Liver (tissue), 9 donors: ENCODE results near the gene ATXN1. TPM values are rescaled to one million over a fixed set of nuclear protein-coding genes. Genes with fewer than 3 reads are reported as not detected.
"Not testable (repeated sequence)": the region's sequence is repeated elsewhere in the genome, so short reads cannot be mapped to it uniquely, and the experiment has no call there.

Experiments used
- DNase-seq: peaks from one replicate; pipeline ENCODE4 v3.0.0-alpha.2; 2017; ENCODE audit warnings: low spot score
- H3K27ac ChIP-seq, 2 donors: one replicate each; pipeline ENCODE4 v1.7.0; 2013; ENCODE audit warnings: inconsistent platforms in 2 of 2, low read length in 2 of 2, control low read depth in 1 of 2, low read depth in 1 of 2, mild to moderate bottlenecking in 1 of 2
- H3K27me3 ChIP-seq, 4 donors: one replicate each; pipeline versions ENCODE4 v1.6.1 to v1.7.0; 2013; ENCODE audit warnings: low read length in 3 of 4, inconsistent platforms in 1 of 4, mild to moderate bottlenecking in 1 of 4, moderate library complexity in 1 of 4; ENCODE audit not compliant: control insufficient read depth in 4 of 4, insufficient read depth in 4 of 4
- H3K36me3 ChIP-seq, 4 donors: one replicate each; pipeline versions ENCODE4 v1.6.1 to v1.7.0; 2013; ENCODE audit warnings: low read length in 3 of 4, mild to moderate bottlenecking in 3 of 4, low read depth in 1 of 4, moderate library complexity in 1 of 4; ENCODE audit not compliant: control insufficient read depth in 4 of 4, insufficient read depth in 3 of 4
- H3K4me1 ChIP-seq, 4 donors: one replicate each; pipeline versions ENCODE4 v1.6.1 to v1.7.0; 2013; ENCODE audit warnings: low read length in 3 of 4, mild to moderate bottlenecking in 3 of 4, moderate library complexity in 1 of 4; ENCODE audit not compliant: control insufficient read depth in 4 of 4, insufficient read depth in 4 of 4
- H3K4me3 ChIP-seq, 3 donors: one replicate each; pipeline versions ENCODE4 v1.6.1 to v1.7.0; 2013; ENCODE audit warnings: low read length in 3 of 3, control low read depth in 1 of 3, low read depth in 1 of 3, mild to moderate bottlenecking in 1 of 3
- H3K9ac ChIP-seq, 2 donors: one replicate each; pipeline ENCODE4 v1.7.0; 2013; ENCODE audit warnings: low read length in 2 of 2, mild to moderate bottlenecking in 2 of 2, moderate library complexity in 2 of 2, control low read depth in 1 of 2, low read depth in 1 of 2
- H3K9me3 ChIP-seq, 4 donors: one replicate each; pipeline versions ENCODE4 v1.6.1 to v1.7.0; 2013; ENCODE audit warnings: low read length in 3 of 4; ENCODE audit not compliant: control insufficient read depth in 4 of 4
- ATF3 ChIP-seq: IDR thresholded peaks from 2 replicates; pipeline ENCODE4 v1.6.1; 2016; ENCODE audit warnings: antibody characterized with exemption
- EGR1 ChIP-seq, 2 donors: IDR thresholded peaks; 2 replicates each; pipeline ENCODE4 v1.6.1; 2016 to 2018; ENCODE audit warnings: antibody characterized with exemption in 2 of 2, low read depth in 2 of 2
- FOXA1 ChIP-seq: IDR thresholded peaks from 2 replicates; pipeline ENCODE4 v1.6.1; 2016; ENCODE audit warnings: antibody characterized with exemption
- FOXA2 ChIP-seq: IDR thresholded peaks from 2 replicates; pipeline ENCODE4 v1.6.1; 2016; ENCODE audit warnings: antibody characterized with exemption
- GABPA ChIP-seq, 2 donors: IDR thresholded peaks in 1 of 2; conservative IDR thresholded peaks in 1 of 2; 2 replicates each; pipeline ENCODE4 v1.6.1; 2016; ENCODE audit warnings: antibody characterized with exemption in 2 of 2, mild to moderate bottlenecking in 1 of 2, moderate library complexity in 1 of 2
- HNF4A ChIP-seq, 2 donors: conservative IDR thresholded peaks; 2 replicates each; pipeline ENCODE4 v1.6.1; 2016; ENCODE audit warnings: antibody characterized with exemption in 2 of 2, mild to moderate bottlenecking in 2 of 2
- HNF4G ChIP-seq: IDR thresholded peaks from 2 replicates; pipeline ENCODE4 v1.6.1; 2016; ENCODE audit warnings: antibody characterized with exemption
- JUND ChIP-seq, 2 donors: IDR thresholded peaks; 2 replicates each; pipeline ENCODE4 v1.6.1; 2016; ENCODE audit warnings: antibody characterized with exemption in 2 of 2
- MAX ChIP-seq: IDR thresholded peaks from 2 replicates; pipeline ENCODE4 v1.6.1; 2016; ENCODE audit warnings: antibody characterized with exemption
- NR2F2 ChIP-seq: IDR thresholded peaks from 2 replicates; pipeline ENCODE4 v1.6.1; 2016; ENCODE audit warnings: antibody characterized with exemption
- RAD21 ChIP-seq, 2 donors: IDR thresholded peaks; 2 replicates each; pipeline ENCODE4 v1.6.1; 2016; ENCODE audit warnings: antibody characterized with exemption in 2 of 2, mild to moderate bottlenecking in 2 of 2
- RXRA ChIP-seq, 2 donors: IDR thresholded peaks; 2 replicates each; pipeline ENCODE4 v1.6.1; 2017 to 2018; ENCODE audit warnings: antibody characterized with exemption in 2 of 2, mild to moderate bottlenecking in 1 of 2
- SP1 ChIP-seq: IDR thresholded peaks from 2 replicates; pipeline ENCODE4 v1.6.1; 2018; ENCODE audit warnings: antibody characterized with exemption, mild to moderate bottlenecking
- TAF1 ChIP-seq: conservative IDR thresholded peaks from 2 replicates; pipeline ENCODE4 v1.6.1; 2016; ENCODE audit warnings: antibody characterized with exemption, mild to moderate bottlenecking
- YY1 ChIP-seq: IDR thresholded peaks from 2 replicates; pipeline ENCODE4 v1.6.1; 2016; ENCODE audit warnings: antibody characterized with exemption, mild to moderate bottlenecking
- WGBS: extraction: QIAGEN DNeasy Blood & Tissue Kit; methylation state at CpG from one replicate; pipeline ENCODE4 v1.1.7; 2013; 5-methylcytosine and 5-hydroxymethylcytosine counted together
- polyA plus RNA-seq, 2 donors: library from polyadenylated mRNA; stranded (reverse) in 1 of 2; unstranded in 1 of 2; fragments of 200-250 nt in 1 of 2; fragments of >200 nt in 1 of 2; fragmentation: Nextera tagmentation in 1 of 2; extraction: Ambion mirVana in 1 of 2; gene quantifications; one replicate each; pipeline versions ENCODE4 v1.2.1 to v1.2.3, GENCODE V29; 2013 to 2015
- total RNA-seq, 2 donors: library from RNA; depleted of rRNA; stranded (reverse); fragments of >200 nt; gene quantifications; one replicate each; pipeline ENCODE4 v1.2.3, GENCODE V29; 2014
- TF ChIP-seq, protein P1 (sequence below): IDR thresholded peaks from 2 replicates; pipeline ENCODE4 v1.6.1; 2016; ENCODE audit warnings: antibody characterized with exemption
- TF ChIP-seq, protein P2 (sequence below): IDR thresholded peaks from 2 replicates; pipeline ENCODE4 v1.6.1; 2016; ENCODE audit warnings: antibody characterized with exemption, mild to moderate bottlenecking
- TF ChIP-seq, protein P3 (sequence below): fragments of 150-350 bp; IDR thresholded peaks from 2 replicates; pipeline ENCODE4 v1.5.1; 2017; ENCODE audit warnings: improper control_type of control experiment, low read depth, low read length; ENCODE audit not compliant: missing input control
- donor health status: healthy.
- donor health status: healthy.
- donor health status: healthy.
- donor health status: healthy.
- donor health status: healthy.

Gene ATXN1
- total and polyA plus RNA-seq, 4 donors: 4.3 to 29.7 (median 8.2) TPM

GRCh38 chr6:16380220-16380809, 380.9 kb downstream of the ATXN1 start:
- no peak for DNase-seq
- 91% methylated on average over 5 of the region's 5 CpGs for WGBS

GRCh38 chr6:16378360-16378759, 382.9 kb downstream of the ATXN1 start:
- H3K9me3 ChIP-seq, DNase-seq, H3K36me3 ChIP-seq, H3K4me3 ChIP-seq, H3K4me1 ChIP-seq, H3K27ac ChIP-seq, H3K27me3 ChIP-seq, H3K9ac ChIP-seq: not testable (repeated sequence)
- 99% methylated on average over 4 of the region's 4 CpGs for WGBS

More at GRCh38 chr6:16380220-16380809, 380.9 kb downstream of the ATXN1 start:
- no peak overlapping the region for H3K9ac ChIP-seq
- no peaks in the 10 kb centered on the region for H3K27me3 ChIP-seq
- H3K36me3 ChIP-seq: peaks cover 0 to 2% (median 0%) of the 10 kb centered on the region in 4 donors
- no peaks in the 10 kb centered on the region for H3K9me3 ChIP-seq
- TF ChIP-seq RXRA (IDR thresholded peaks at IDR 0.05) (no peak), SP1 (no peak), TAF1 (no peak), YY1 (no peak)
- H3K4me3 ChIP-seq: no peak overlapping the region
- H3K4me1 ChIP-seq: peaks cover 0 to 16% (median 3%) of the 10 kb centered on the region in 4 donors
- H3K27ac ChIP-seq: no peak overlapping the region

DNA sequence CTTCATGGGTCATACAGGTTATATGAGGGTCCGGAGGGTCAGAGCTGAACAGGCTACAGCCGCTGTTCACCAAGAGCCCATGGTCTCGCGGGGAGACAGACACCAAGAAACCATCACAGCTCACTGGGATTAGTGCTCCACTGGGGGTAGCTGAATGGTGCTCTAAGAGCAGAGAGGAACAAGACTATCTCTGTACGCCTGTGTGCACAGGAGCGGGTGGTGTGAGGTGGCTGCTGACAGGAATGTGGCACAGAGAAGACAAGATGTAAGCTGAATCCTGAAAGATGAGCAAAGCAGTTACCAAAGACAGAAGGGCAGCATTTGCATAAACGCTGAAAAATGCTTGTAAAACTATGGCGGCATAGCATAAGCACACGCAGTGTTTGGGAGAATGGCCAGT, 383.8 kb downstream of the ATXN1 start:
- H3K9ac ChIP-seq: no peak overlapping the region
- TF ChIP-seq SP1 (no peak), HNF4A (conservative IDR thresholded peaks at IDR 0.05) (no peak), EGR1 (IDR thresholded peaks at IDR 0.05; ENCODE audit: low read depth in 2 of 2) (no peak), HNF4G (no peak), FOXA2 (no peak), TAF1 (no peak), FOXA1 (no peak), YY1 (no peak), JUND (IDR thresholded peaks at IDR 0.05) (no peak), RAD21 (IDR thresholded peaks at IDR 0.05) (no peak), RXRA (IDR thresholded peaks at IDR 0.05) (no peak), ATF3 (no peak), NR2F2 (no peak), MAX (no peak), GABPA (IDR thresholded peaks at IDR 0.05 in 1 of 2, conservative IDR thresholded peaks at IDR 0.05 in 1 of 2) (no peak)
- TF ChIP-seq, protein P1, sequence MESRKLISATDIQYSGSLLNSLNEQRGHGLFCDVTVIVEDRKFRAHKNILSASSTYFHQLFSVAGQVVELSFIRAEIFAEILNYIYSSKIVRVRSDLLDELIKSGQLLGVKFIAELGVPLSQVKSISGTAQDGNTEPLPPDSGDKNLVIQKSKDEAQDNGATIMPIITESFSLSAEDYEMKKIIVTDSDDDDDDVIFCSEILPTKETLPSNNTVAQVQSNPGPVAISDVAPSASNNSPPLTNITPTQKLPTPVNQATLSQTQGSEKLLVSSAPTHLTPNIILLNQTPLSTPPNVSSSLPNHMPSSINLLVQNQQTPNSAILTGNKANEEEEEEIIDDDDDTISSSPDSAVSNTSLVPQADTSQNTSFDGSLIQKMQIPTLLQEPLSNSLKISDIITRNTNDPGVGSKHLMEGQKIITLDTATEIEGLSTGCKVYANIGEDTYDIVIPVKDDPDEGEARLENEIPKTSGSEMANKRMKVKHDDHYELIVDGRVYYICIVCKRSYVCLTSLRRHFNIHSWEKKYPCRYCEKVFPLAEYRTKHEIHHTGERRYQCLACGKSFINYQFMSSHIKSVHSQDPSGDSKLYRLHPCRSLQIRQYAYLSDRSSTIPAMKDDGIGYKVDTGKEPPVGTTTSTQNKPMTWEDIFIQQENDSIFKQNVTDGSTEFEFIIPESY: no peak
- TF ChIP-seq, protein P2, sequence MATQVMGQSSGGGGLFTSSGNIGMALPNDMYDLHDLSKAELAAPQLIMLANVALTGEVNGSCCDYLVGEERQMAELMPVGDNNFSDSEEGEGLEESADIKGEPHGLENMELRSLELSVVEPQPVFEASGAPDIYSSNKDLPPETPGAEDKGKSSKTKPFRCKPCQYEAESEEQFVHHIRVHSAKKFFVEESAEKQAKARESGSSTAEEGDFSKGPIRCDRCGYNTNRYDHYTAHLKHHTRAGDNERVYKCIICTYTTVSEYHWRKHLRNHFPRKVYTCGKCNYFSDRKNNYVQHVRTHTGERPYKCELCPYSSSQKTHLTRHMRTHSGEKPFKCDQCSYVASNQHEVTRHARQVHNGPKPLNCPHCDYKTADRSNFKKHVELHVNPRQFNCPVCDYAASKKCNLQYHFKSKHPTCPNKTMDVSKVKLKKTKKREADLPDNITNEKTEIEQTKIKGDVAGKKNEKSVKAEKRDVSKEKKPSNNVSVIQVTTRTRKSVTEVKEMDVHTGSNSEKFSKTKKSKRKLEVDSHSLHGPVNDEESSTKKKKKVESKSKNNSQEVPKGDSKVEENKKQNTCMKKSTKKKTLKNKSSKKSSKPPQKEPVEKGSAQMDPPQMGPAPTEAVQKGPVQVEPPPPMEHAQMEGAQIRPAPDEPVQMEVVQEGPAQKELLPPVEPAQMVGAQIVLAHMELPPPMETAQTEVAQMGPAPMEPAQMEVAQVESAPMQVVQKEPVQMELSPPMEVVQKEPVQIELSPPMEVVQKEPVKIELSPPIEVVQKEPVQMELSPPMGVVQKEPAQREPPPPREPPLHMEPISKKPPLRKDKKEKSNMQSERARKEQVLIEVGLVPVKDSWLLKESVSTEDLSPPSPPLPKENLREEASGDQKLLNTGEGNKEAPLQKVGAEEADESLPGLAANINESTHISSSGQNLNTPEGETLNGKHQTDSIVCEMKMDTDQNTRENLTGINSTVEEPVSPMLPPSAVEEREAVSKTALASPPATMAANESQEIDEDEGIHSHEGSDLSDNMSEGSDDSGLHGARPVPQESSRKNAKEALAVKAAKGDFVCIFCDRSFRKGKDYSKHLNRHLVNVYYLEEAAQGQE: no peak
- TF ChIP-seq, protein P3, sequence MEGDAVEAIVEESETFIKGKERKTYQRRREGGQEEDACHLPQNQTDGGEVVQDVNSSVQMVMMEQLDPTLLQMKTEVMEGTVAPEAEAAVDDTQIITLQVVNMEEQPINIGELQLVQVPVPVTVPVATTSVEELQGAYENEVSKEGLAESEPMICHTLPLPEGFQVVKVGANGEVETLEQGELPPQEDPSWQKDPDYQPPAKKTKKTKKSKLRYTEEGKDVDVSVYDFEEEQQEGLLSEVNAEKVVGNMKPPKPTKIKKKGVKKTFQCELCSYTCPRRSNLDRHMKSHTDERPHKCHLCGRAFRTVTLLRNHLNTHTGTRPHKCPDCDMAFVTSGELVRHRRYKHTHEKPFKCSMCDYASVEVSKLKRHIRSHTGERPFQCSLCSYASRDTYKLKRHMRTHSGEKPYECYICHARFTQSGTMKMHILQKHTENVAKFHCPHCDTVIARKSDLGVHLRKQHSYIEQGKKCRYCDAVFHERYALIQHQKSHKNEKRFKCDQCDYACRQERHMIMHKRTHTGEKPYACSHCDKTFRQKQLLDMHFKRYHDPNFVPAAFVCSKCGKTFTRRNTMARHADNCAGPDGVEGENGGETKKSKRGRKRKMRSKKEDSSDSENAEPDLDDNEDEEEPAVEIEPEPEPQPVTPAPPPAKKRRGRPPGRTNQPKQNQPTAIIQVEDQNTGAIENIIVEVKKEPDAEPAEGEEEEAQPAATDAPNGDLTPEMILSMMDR: no peak
- H3K27me3 ChIP-seq: no peaks in the 10 kb centered on the region
- peaks cover 0 to 5% (median 0%) of the 10 kb centered on the region in 4 donors for H3K36me3 ChIP-seq
- H3K27ac ChIP-seq: no peak overlapping the region
- 98% methylated on average over 9 of the region's 9 CpGs for WGBS
- H3K4me1 ChIP-seq: no peaks in the 10 kb centered on the region
- H3K9me3 ChIP-seq: no peaks in the 10 kb centered on the region
- H3K4me3 ChIP-seq: no peak overlapping the region
- no peak for DNase-seq
